HG03442 (cell line): ENCODE results near the gene CADM3.
A peak's percentile ranks its signal among the peaks of the same experiment; 100 is the strongest.

Experiments used
- ATAC-seq: cut with Tn5 transposase; IDR thresholded peaks from one replicate; pipeline ENCODE4 v1.9.1; 2021; ENCODE audit warnings: mild to moderate bottlenecking, moderate library complexity; ENCODE audit not compliant: unreplicated experiment

Gene CADM3, protein sequence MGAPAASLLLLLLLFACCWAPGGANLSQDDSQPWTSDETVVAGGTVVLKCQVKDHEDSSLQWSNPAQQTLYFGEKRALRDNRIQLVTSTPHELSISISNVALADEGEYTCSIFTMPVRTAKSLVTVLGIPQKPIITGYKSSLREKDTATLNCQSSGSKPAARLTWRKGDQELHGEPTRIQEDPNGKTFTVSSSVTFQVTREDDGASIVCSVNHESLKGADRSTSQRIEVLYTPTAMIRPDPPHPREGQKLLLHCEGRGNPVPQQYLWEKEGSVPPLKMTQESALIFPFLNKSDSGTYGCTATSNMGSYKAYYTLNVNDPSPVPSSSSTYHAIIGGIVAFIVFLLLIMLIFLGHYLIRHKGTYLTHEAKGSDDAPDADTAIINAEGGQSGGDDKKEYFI

DNA sequence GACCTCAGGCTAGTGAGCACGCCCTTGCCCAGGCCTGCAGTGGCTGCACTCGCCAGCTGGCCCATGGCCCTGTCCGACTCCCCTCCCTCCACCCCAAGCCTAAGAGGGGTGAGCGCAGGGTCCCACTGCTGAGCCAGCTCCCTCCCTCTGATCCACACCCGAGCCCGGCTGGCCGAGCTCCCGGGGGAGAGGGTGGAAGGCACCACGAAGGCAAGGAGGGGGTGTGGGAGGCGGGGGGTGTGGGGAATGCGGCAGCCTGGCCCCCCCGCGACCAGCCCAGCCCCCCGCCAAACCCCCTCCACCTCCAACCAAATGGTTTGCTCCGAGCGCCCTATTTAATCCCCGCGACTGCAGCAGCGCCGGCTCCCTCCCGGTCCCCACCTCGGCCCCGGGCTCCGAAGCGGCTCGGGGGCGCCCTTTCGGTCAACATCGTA lies at the start of gene CADM3:
CADM3 (plus strand) TSS at position 362 of the 434 bp plus-strand sequence. CDS start 151 bp downstream, outside the sequence.
- no peak for ATAC-seq

DNA sequence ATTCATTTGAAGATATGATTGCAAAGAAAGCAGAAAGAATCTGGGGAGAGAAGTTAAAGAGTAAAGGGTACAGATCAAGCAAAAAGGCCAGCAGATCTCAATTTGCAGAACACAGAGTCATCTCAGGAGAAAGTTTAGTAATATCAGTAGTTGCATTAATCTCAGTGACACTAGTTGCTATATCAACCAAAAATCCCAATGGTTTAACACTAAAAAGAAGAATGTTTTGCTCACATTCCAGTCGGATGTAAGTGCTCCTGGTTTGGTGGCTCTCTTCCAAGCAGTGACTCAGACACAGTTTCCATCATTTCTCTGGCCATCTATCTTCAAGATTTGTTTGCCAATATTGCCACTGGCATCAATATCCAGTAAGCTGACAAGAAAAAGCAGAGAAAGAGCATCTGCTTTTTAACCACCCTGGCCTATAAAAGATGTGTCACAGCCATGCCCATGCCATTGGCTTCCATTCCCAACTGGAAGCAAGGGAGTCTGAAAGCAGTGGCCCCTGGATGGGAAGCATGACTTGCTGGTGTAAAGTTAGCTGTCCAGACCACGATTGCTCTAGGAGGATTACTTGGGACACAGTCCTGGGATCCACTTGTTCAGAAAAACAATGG lies 49.3 kb upstream of the CADM3 start:
- peak; percentile 93 for ATAC-seq

DNA sequence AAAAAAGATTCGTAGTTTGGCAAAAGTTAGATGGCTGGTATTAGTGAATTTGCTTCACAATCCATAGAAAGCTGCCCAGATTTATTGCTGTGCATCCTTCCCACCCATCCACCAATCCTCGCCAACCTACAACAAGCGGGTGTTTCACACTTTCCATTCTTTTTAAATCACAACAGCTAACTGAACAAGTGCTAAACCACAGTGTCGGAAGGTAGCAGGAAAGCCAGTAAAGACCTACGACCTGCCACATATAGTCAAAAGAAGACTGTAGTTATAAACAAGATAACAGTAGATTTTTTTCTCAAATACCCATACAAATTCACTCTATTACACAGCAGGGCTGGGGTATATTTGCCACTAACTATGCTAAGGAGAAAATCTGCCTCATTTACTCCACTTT lies 47.8 kb upstream of the CADM3 start:
- ATAC-seq, result no peak

DNA sequence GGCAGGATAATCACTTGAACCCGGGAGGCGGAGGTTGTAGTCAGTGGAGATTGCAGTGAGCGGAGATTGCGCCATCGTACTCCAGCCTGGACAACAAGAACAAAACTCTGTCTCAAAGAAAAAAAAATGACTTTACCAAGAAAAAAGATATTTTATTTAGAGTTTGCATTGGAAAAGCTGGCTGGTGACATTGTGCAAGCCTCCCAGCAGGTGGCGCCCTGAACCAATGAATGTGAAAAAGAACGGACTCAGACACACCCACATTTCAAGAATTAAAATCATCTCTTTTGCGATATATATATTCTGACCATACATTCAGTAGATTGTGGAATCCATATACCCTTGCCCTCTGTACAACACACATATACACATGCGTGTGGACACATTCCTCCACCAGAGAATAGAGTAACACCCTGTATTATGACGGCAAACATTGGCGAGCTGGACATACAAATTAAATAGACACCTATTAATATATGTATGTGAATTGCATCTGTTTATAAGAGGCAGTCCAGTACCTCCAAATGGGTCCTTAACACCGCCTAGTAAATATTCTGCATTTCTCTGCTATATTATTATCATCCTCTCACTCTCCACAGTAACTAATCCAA lies 39.0 kb upstream of the CADM3 start:
- ATAC-seq, result no peak

DNA sequence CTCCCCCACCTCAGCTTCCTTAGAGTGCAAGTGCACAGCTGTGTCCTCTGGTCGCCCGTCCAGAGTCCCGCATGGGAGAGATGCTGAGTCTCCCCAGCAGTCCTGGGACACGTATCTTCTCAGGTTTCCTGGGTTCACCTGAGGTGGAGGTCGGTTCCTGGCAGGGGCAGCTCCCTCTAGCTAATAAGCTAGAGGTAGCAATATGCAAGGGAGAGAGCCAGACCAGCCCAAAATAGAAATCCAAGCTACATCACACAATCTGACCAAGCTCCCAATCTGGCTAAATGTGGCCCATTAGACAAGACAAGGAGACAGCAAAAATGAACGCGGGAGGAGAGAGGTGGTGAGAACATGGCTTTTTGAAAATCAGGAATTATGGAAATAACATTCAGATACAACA lies 30.9 kb upstream of the CADM3 start:
- no peak for ATAC-seq

DNA sequence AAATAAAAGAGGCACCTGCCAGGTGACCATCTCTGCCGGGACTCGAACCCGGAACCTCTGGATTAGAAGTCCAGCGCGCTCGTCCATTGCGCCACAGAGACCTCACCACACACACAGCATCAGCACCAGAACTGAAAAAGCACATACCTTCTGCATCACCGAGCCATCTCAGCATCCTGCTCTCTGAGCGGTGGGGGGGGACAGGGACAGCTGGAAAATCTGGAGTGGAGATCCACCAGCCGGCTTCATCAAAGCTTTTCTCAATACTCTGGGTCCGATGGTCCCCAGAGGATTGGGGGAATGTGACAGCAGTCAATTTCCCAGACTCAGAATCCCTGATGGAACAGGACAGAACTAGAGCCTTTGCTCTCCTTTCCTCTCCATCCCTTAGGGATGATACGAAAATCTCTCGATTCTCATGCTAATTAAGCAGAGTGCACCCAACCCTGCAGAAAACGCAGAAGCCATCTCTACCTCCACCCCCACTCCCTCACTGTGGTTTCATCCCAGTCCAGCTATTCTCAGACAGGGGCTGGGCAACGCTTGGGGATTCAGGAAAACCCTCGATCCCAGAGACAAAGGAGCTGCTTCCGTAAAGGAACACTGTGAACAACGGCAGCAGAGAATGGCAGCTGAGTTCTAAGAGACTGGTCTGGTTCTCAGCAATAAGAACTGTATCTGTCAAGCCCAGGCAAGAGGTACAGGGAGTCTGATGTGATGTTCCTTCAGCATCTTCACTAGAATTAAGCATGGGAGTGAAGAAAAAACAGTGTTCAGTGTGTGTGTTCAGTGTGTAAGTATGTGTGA lies 29.6 kb upstream of the CADM3 start:
- ATAC-seq, result no peak

DNA sequence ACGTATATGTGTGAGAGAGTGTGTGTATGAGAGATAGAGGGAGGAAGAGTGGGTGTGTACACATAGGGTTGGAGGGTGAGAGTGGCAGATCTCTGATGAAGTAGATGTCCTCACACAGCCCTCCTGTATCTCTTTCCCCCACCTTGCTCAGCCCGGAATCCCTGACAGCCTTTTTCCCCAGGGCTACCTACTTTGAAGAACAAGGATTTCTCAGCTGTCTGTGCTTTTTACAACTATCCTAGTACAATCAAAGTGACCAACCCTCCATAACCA lies 29.1 kb upstream of the CADM3 start:
- no peak for ATAC-seq

DNA sequence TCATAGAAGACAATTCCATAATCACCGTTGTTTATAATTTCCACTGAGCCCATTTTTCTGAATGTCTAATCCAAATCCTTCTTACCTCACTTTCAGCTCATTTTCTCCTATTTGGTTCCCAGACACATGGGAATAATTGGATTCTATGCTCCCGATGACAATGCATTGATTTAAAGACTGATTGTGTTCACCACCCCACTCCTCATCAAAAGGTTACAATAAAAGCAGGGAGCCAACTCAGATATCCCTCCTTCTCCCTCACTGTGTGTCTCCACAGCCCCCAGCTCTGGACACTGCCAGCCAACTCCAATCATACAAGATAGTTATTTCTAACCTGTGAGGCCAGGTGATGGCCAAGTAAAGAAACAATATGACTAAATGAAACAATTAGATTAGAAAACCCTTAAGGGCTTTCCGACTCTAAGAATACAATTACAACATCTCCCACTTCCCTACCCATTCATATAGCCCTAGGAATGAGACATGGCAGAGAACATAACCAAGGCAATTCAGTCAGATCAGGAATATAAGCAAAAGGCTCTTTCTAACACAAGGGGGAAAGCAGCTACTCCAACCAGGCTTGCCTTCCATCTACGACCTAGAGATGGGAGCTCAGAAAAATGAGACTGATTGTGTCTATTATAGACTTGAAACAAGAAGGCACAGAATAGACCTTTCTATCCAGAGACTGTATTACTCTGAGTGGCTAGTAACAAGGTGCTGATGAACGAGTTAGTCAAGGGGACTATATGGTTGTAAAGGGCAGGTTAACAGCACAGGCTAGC lies 28.5 kb upstream of the CADM3 start:
- ATAC-seq, result no peak

DNA sequence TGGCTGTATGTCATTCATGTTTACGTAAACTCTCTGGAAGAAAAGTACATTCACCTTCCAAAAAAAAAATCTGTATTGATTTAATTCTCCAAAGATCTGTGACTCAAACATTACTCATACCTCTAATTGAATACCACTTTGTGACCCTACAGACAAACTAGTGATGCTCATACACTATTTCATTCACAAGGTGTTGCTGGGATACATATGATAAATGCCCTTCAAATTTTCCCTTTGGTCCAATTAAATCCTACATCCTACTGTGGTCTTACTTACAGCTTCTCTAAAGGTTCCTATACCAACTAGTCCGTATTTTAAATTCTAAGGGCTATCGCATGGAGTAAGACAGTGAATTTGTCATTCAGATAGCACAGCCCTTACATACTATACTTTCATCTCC lies 26.8 kb upstream of the CADM3 start:
- ATAC-seq, result no peak

DNA sequence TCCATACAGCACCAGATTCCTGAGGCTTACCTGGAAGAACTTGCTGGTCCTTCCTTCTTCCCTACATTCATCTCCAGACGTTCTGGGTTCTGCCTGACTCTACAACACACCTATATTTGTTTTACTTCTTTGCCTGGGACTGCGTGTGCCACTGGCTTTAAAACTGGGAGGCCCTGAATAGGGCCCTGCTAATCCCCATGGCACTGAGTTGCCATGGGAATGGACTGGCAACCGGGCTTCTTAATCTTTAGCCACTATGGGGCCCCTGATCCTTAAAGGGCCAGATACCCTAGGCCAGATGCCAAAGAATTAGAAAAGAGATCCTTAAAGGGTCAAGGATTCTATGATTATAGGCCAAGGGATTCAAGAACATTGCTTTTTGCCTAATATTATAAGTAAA lies 24.4 kb upstream of the CADM3 start:
- no peak for ATAC-seq

DNA sequence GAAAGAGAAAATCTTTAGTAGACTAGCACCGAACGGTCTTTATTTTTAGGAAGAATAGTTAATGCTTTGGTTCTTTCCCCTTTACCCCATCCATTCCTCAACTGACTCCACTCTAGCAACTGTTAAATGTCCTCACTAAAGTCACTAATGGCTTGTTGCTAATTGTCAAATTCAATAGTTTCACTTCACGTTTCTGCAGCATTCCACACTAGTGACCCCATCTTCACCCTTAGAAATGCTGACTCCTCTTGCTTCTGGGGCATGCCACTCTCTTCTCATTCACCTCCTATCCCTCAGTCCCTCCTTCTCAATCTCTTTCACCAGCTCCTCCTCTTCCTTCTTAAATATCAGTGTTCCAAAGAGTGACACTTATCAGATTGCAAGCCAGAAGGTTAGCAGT lies 19.4 kb upstream of the CADM3 start:
- no peak for ATAC-seq

DNA sequence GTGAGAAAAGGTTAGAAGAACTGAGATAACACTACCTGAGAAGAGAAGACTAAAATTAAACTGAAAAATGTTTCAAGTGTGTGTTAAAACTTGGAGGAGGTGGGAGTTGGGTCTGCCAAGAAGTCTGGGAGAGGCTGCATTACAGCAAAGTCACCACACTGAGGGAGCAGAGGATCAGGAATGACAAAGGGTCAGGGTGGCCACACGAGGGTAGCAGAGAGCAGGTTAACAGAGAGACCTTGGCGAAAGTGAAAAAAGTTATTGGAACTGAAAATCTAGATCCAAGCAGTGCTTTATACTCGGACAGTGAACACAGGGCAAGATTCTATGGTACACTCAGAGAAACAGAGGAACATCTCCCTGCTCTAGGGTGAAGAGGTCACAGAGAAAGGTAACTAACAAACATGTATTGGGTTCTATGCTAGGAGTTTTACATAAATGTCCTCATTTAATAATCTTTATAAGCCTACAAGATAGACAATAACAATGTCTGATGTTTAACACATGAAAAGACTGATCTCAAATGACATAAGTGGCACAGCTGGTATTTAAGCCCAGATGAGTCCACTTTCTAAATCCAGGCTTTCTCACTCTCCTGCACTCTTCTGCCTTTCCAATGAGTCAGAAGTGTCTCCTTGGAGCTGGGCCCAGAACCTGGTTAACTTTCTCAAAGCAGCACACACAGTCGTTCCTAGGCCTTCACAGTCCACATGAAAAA lies 10.3 kb upstream of the CADM3 start:
- peak; percentile 96 for ATAC-seq

DNA sequence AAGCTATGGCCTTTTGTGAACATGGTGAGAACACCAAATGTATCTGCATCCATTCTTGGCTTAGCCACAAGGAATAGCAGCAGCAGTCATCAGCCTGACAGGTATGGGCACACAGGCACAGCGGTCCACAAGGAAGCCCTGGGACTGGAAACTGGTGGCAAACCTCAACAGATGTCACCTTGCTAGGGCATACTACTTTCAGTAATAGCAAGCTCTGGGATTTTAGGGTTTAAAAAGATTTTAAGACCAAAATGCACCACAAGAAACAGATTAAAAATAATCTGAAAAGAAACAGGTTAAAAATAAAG lies 9.7 kb upstream of the CADM3 start:
- no peak for ATAC-seq

DNA sequence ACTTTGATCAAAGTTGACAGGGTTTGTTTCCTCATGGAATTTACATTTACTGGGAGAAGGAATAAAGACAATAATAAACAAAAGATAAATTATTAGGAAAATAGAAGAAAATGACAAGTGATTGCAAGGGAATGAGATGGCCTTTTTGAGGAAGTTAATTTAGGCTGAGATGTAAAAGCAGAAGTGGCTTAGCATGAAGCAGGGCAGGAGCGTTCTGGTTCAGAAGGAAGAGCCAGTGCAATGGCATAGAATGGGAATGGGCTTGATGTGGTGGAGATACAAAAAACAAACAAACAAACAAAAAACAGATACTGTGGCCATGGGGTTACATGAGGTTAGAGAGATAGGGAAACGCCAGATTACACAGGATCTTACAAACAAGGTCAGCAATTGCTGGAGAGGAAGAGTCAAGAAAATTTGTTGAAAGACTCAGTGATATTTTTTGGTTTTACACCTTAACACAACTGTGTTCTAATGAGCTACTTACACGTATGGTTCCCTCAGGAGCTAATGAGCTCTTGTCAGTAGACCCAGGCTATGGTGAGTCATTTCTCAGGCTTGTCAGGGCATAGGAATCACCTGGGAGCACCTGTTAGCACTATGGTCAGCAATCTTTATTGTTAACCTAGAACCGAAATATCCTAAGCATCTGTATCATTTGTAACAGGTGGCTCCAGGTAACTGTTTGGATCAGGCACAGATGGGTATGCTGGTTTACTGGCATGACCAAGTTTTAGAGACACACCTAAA lies 8.7 kb upstream of the CADM3 start:
- ATAC-seq, result no peak

DNA sequence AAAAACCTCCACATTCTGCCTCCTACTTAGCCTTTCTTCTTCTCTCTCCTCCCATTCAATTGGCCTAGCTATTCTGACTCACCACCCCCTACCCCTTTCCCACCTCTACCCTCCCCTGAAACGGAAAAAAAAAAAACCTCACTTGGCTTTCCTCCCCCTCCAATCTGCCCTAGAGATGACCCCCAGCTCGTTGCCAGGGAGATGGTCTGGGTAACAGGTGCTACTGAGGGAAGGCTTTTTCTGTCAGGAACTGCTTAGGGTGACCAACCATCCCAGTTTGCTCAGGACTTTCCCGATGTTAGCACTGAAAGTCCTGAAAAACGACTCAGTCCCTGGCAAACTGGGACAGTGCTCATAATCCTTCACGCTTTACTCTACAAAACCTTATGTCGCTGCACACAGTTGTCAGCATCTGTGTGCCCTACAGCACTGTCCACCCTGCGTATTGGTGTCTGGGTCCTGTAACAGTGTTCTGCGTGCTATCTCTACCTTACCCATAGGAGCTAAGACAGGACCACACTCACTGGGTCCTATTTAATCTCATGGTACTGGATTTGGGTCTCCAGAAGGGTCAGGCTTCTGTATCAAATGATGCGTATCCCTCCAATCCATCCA lies 7.7 kb upstream of the CADM3 start:
- ATAC-seq, result no peak

DNA sequence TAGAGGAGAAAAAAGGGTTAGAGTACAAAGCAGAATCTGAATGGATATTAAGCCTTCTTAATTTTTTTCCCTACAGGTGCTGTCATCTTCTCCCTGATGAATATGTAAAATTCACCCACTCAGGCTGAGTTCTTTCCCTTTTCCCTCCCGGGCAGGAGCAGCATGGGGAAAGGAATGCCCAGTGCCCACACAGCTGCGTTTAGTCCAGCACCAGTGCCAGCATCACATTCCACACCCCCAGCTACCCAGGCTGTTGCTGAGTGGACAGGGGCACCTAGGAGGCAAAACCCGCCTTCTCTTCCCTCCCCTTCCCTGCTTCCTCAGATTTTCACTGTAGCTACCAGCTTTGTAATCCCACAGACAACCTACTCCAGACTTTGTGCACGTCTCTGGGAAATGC lies 3.4 kb upstream of the CADM3 start:
- ATAC-seq, result no peak

DNA sequence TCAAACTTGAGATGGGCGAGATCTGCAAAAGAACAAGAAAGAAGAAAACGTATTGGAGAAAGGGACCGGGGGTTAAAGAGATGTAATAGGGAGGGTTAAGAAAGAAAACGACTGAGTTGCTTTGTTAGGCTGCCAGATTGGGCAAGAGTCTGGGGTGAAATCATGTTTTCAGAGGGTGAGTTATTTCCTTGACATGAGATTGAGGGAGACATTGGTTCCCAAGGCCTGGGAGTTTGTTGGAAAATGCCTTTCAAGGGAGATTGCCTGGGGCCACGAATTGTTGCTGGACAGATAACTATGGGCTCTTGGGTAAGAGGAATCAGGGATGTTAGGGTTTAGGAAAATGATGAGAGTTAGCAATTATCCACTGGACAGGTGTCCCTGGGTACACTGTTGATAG lies 776 bp upstream of the CADM3 start:
- no peak for ATAC-seq

DNA sequence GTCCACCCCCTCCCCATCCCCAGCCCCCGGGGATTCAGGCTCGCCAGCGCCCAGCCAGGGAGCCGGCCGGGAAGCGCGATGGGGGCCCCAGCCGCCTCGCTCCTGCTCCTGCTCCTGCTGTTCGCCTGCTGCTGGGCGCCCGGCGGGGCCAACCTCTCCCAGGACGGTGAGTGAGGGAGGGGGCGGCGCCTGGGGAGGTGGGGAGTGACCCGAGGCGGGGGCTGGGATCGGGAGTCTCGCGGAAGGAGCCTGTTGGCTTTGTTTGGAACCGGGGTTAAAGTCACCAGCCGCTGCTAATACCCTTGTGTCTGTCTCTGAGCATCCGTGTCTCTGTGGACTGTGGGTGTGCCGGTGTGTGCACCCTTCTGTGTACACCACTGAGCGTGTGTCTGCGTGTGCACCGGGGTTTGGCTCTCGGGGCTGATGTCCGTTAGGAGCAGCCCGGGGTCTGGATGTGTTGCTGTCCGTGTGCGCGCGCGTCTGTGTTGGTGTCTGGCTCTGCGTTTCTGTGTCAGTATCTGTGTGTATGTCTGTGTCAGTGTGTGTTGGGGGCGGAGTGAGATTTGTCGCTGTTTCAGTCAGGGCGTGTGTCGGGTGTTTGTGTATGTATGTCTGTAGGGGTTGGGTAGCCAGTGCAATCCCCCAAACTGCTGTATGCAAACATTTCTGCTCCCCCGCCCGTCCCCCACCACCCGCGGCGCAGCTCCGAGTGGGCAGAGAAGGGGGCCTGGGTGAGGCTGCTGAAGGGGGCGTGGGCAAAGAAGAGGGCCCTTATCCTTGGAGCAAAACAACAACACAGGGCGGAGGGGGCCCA lies 480 bp downstream of the CADM3 start:
- ATAC-seq, result no peak
